Endodermal cell (in vitro differentiated cells): ENCODE measurements around the gene CARNS1. TPM values are rescaled to one million over a fixed set of nuclear protein-coding genes. Genes with fewer than 3 reads are reported as not detected.

Experiments
- DNase-seq: peaks from one replicate; pipeline ENCODE4 v3.0.0-alpha.2; 2017
- H3K27ac ChIP-seq: 2 replicates; pipeline ENCODE4 v1.5.1; 2013; ENCODE audit warnings: mild to moderate bottlenecking, low read depth, low read length, moderate library complexity
- H3K27me3 ChIP-seq: 2 replicates; pipeline ENCODE4 v1.6.1; 2013; ENCODE audit warnings: mild to moderate bottlenecking, low read length, moderate library complexity; ENCODE audit not compliant: insufficient read depth, control insufficient read depth, poor library complexity, severe bottlenecking
- H3K36me3 ChIP-seq: 2 replicates; pipeline ENCODE4 v1.7.0; 2013; ENCODE audit warnings: mild to moderate bottlenecking, low read length, moderate library complexity; ENCODE audit not compliant: control insufficient read depth, insufficient read depth
- H3K4me1 ChIP-seq: one replicate; pipeline ENCODE4 v1.7.0; 2013; ENCODE audit warnings: low read length; ENCODE audit not compliant: control insufficient read depth, insufficient read depth
- H3K4me3 ChIP-seq: 2 replicates; pipeline ENCODE4 v1.5.1; 2013; ENCODE audit warnings: mild to moderate bottlenecking, low read length, moderate library complexity
- H3K9ac ChIP-seq: 2 replicates; pipeline ENCODE4 v1.6.1; 2013; ENCODE audit warnings: mild to moderate bottlenecking, low read length, moderate library complexity; ENCODE audit not compliant: poor library complexity, severe bottlenecking; ENCODE audit errors: extremely low read depth
- H3K9me3 ChIP-seq: 2 replicates; pipeline ENCODE4 v1.6.1; 2013; ENCODE audit warnings: mild to moderate bottlenecking, low read length, moderate library complexity; ENCODE audit not compliant: control insufficient read depth
- H3K27ac Mint-ChIP-seq: 2 replicates; pipeline ENCODE4 v1.8.0; 2020; ENCODE audit warnings: mixed read lengths
- H3K27me3 Mint-ChIP-seq: 2 replicates; pipeline ENCODE4 v1.8.0; 2021; ENCODE audit warnings: mild to moderate bottlenecking, mixed read lengths; ENCODE audit not compliant: insufficient read depth
- H3K36me3 Mint-ChIP-seq: 2 replicates; pipeline ENCODE4 v1.8.0; 2020; ENCODE audit warnings: low read depth, mixed read lengths
- H3K4me1 Mint-ChIP-seq: 2 replicates; pipeline ENCODE4 v1.8.0; 2020; ENCODE audit warnings: mixed read lengths
- H3K4me3 Mint-ChIP-seq: 2 replicates; pipeline ENCODE4 v1.8.0; 2020; ENCODE audit warnings: mild to moderate bottlenecking, moderate library complexity, mixed read lengths
- H3K9me3 Mint-ChIP-seq: 2 replicates; pipeline ENCODE4 v1.8.0; 2020; ENCODE audit warnings: mild to moderate bottlenecking, mixed read lengths
- CTCF ChIP-seq: fragments of 200-600 bp; sonication (generic); conservative IDR thresholded peaks from 2 replicates; pipeline ENCODE4 v1.5.0; 2021; ENCODE audit warnings: antibody characterized with exemption, mild to moderate bottlenecking
- WGBS, 2 experiments: methylation state at CpG; one replicate each; pipeline versions ENCODE4 v1.1.5 to v1.1.7; 2013; ENCODE audit warnings: missing lambda C conversion rate in 2 of 2, mixed read lengths in 1 of 2; ENCODE audit not compliant: insufficient coverage in 1 of 2, insufficient read length in 1 of 2; 5-methylcytosine and 5-hydroxymethylcytosine counted together
- total RNA-seq, 2 donors: library from RNA; stranded (reverse); fragmentation: NEBNext Ultra II Directional in 1 of 2; extraction: Animal tissue kit (Norgen Biotek cat#: 25700) in 1 of 2; gene quantifications; 2 replicates in 1 of 2; 3 replicates in 1 of 2; pipeline ENCODE4 v1.2.1, GENCODE V29; 2021

The CARNS1 gene
- total RNA-seq, 2 donors from 2014 or later, result 1.6 to 2.2 TPM

- no peak for DNase-seq
- no peaks in the 10 kb centered on the region for H3K9me3 Mint-ChIP-seq
- H3K4me1 Mint-ChIP-seq, result peaks cover 18% of the 10 kb centered on the region
- Histone ChIP-seq H3K9ac (no peak overlapping the region), H3K27me3 (no peaks in the 10 kb centered on the region), H3K4me1 (no peaks in the 10 kb centered on the region), H3K36me3 (peaks cover 24% of the 10 kb centered on the region), H3K27ac (no peak overlapping the region), H3K9me3 (no peaks in the 10 kb centered on the region), H3K4me3 (no peak overlapping the region)
- WGBS, 2 experiments, result 93 to 98% methylated on average over 18 of the region's 18 CpGs
- H3K36me3 Mint-ChIP-seq, result peaks cover 27% of the 10 kb centered on the region
- H3K27ac Mint-ChIP-seq, result no peak overlapping the region
- TF ChIP-seq CTCF, result no peak
- H3K4me3 Mint-ChIP-seq, result peak overlapping the region; percentile 80
- no peaks in the 10 kb centered on the region for H3K27me3 Mint-ChIP-seq
These were observed 22.0 kb upstream of the CARNS1 start for GRCh38 chr11:67393437-67393836.

- Mint-ChIP-seq H3K36me3 (peaks cover 29% of the 10 kb centered on the region), H3K4me3 (peak overlapping the region; percentile 80), H3K27ac (no peak overlapping the region), H3K27me3 (no peaks in the 10 kb centered on the region), H3K4me1 (peaks cover 18% of the 10 kb centered on the region), H3K9me3 (no peaks in the 10 kb centered on the region)
- Histone ChIP-seq H3K27ac (no peak overlapping the region), H3K27me3 (no peaks in the 10 kb centered on the region), H3K4me3 (no peak overlapping the region), H3K9me3 (no peaks in the 10 kb centered on the region), H3K9ac (no peak overlapping the region), H3K4me1 (no peaks in the 10 kb centered on the region), H3K36me3 (peaks cover 26% of the 10 kb centered on the region)
- no peak for TF ChIP-seq CTCF
- DNase-seq, result no peak
- WGBS, 2 experiments, result 92 to 95% methylated on average over 4 to 5 of the region's 5 CpGs
These were observed 21.5 kb upstream of the CARNS1 start for GRCh38 chr11:67393990-67394389.

GRCh38 chr11:67395555-67396258, 19.8 kb upstream of the CARNS1 start:
- Histone ChIP-seq H3K27me3 (no peaks in the 10 kb centered on the region), H3K36me3 (peaks cover 40% of the 10 kb centered on the region), H3K9ac (no peak overlapping the region), H3K4me1 (peaks cover 7% of the 10 kb centered on the region), H3K9me3 (no peaks in the 10 kb centered on the region), H3K4me3 (no peak overlapping the region), H3K27ac (no peak overlapping the region)
- no peak for TF ChIP-seq CTCF
- Mint-ChIP-seq H3K36me3 (peaks cover 42% of the 10 kb centered on the region), H3K4me1 (peaks cover 17% of the 10 kb centered on the region), H3K9me3 (no peaks in the 10 kb centered on the region), H3K4me3 (no peak overlapping the region), H3K27me3 (no peaks in the 10 kb centered on the region), H3K27ac (no peak overlapping the region)
- WGBS, 2 experiments, result 92 to 98% methylated on average over 18 to 19 of the region's 19 CpGs
- DNase-seq, result no peak
